ENCODE measurements around the gene PROSER3. TPM values are rescaled to one million over a fixed set of nuclear protein-coding genes. Genes with fewer than 3 reads are reported as not detected.

Gene PROSER3
- total and polyA plus RNA-seq, 2 of the 13 experiments (the other 11 are each of a cell fraction or from before 2014, with no cell fraction given): 5.1 to 5.7 TPM

DNA sequence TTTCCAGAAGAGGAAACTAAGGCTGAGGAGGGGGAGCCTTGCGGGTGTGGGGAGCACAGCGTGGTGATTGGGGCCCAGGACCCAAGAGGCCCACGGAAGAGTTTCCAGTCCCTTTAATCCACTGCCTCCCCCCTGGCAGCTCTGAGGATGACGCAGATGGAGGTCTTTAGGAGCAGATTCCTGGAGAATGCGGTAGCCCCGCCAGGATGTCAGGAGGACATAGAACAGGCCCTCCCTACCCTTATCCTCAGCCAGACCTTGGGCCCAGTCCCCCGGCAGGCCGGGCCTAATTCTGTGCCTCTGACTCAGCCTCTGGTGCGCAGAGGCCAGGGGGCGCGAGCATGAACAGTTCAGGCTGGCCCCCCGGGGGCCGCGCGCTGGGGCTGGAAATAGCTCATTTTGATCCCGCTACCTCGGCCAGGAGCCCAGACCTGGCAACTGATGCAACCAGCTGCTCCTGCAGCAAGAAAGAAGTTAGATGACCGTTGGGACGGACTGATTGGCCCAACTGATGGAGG, 686 bp upstream of the PROSER3 start (continued):
- TF ChIP-seq, protein P1, sequence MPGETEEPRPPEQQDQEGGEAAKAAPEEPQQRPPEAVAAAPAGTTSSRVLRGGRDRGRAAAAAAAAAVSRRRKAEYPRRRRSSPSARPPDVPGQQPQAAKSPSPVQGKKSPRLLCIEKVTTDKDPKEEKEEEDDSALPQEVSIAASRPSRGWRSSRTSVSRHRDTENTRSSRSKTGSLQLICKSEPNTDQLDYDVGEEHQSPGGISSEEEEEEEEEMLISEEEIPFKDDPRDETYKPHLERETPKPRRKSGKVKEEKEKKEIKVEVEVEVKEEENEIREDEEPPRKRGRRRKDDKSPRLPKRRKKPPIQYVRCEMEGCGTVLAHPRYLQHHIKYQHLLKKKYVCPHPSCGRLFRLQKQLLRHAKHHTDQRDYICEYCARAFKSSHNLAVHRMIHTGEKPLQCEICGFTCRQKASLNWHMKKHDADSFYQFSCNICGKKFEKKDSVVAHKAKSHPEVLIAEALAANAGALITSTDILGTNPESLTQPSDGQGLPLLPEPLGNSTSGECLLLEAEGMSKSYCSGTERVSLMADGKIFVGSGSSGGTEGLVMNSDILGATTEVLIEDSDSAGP (CRISPR knock-in tag; IDR thresholded peaks at IDR 0.05; ENCODE audit: borderline replicate concordance): no peak
- no peak for TF ChIP-seq POGZ (CRISPR knock-in tag; IDR thresholded peaks at IDR 0.05)
- no peak for TF ChIP-seq TCF7 (IDR thresholded peaks at IDR 0.05; ENCODE audit: low read depth)
- 0 out of 2 replicates have a peak, but pooled peaks have one; percentile 9 for TF ChIP-seq NCOA1 (CRISPR knock-in tag; IDR thresholded peaks at IDR 0.05)
- TF ChIP-seq, protein P2, sequence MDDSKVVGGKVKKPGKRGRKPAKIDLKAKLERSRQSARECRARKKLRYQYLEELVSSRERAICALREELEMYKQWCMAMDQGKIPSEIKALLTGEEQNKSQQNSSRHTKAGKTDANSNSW (CRISPR knock-in tag; IDR thresholded peaks at IDR 0.05; ENCODE audit: borderline replicate concordance): no peak
- TF ChIP-seq, protein P3, sequence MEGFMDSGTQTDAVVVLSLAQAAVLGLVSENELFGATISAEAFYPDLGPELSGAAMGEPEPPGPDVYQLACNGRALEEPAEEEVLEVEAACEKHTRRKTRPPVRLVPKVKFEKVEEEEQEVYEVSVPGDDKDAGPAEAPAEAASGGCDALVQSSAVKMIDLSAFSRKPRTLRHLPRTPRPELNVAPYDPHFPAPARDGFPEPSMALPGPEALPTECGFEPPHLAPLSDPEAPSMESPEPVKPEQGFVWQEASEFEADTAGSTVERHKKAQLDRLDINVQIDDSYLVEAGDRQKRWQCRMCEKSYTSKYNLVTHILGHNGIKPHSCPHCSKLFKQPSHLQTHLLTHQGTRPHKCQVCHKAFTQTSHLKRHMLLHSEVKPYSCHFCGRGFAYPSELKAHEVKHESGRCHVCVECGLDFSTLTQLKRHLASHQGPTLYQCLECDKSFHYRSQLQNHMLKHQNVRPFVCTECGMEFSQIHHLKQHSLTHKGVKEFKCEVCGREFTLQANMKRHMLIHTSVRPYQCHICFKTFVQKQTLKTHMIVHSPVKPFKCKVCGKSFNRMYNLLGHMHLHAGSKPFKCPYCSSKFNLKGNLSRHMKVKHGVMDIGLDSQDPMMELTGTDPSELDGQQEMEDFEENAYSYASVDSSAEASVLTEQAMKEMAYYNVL (CRISPR knock-in tag; IDR thresholded peaks at IDR 0.05; ENCODE audit: borderline replicate concordance): peak; percentile 46; the same call in 1 of the 2 replicates
- no peak for TF ChIP-seq ZMYM3 (CRISPR knock-in tag; IDR thresholded peaks at IDR 0.05)
- 0 out of 2 replicates have a peak, but pooled peaks have one; percentile 19 for TF ChIP-seq POLR2G (IDR thresholded peaks at IDR 0.05; ENCODE audit: low read depth, low read length)
- no peak for TF ChIP-seq HMGA1 (CRISPR knock-in tag; conservative IDR thresholded peaks at IDR 0.05)
- TF ChIP-seq ZNF30 (CRISPR knock-in tag; IDR thresholded peaks at IDR 0.05): no peak
- TF ChIP-seq NFYB (CRISPR knock-in tag; IDR thresholded peaks at IDR 0.05): no peak
- TF ChIP-seq, protein P4, sequence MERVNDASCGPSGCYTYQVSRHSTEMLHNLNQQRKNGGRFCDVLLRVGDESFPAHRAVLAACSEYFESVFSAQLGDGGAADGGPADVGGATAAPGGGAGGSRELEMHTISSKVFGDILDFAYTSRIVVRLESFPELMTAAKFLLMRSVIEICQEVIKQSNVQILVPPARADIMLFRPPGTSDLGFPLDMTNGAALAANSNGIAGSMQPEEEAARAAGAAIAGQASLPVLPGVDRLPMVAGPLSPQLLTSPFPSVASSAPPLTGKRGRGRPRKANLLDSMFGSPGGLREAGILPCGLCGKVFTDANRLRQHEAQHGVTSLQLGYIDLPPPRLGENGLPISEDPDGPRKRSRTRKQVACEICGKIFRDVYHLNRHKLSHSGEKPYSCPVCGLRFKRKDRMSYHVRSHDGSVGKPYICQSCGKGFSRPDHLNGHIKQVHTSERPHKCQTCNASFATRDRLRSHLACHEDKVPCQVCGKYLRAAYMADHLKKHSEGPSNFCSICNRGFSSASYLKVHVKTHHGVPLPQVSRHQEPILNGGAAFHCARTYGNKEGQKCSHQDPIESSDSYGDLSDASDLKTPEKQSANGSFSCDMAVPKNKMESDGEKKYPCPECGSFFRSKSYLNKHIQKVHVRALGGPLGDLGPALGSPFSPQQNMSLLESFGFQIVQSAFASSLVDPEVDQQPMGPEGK (CRISPR knock-in tag; IDR thresholded peaks at IDR 0.05): peak; percentile 79
- no peak for TF ChIP-seq ZNF337 (CRISPR knock-in tag; IDR thresholded peaks at IDR 0.05; ENCODE audit: borderline replicate concordance, low read depth)
- no peak for TF ChIP-seq ZNF350 (CRISPR knock-in tag; IDR thresholded peaks at IDR 0.05; ENCODE audit: borderline replicate concordance, low read depth)
- TF ChIP-seq, protein P5, sequence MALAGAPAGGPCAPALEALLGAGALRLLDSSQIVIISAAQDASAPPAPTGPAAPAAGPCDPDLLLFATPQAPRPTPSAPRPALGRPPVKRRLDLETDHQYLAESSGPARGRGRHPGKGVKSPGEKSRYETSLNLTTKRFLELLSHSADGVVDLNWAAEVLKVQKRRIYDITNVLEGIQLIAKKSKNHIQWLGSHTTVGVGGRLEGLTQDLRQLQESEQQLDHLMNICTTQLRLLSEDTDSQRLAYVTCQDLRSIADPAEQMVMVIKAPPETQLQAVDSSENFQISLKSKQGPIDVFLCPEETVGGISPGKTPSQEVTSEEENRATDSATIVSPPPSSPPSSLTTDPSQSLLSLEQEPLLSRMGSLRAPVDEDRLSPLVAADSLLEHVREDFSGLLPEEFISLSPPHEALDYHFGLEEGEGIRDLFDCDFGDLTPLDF (CRISPR knock-in tag; IDR thresholded peaks at IDR 0.05): no peak
- no peak for TF ChIP-seq ZNF20 (CRISPR knock-in tag; IDR thresholded peaks at IDR 0.05)
- TF ChIP-seq KDM2A (CRISPR knock-in tag; IDR thresholded peaks at IDR 0.05; ENCODE audit: borderline replicate concordance, low read depth): peak; percentile 69; the same call in 1 of the 2 replicates
- 0 out of 2 replicates have a peak, but pooled peaks have one; percentile 11 for TF ChIP-seq DMAP1 (CRISPR knock-in tag; IDR thresholded peaks at IDR 0.05)
- TF ChIP-seq BRD4 (CRISPR knock-in tag; IDR thresholded peaks at IDR 0.05): no peak

Measured in HepG2 (cell line).